Measurements from ENCODE around the gene C2CD4B. TPM values are rescaled to one million over a fixed set of nuclear protein-coding genes. Genes with fewer than 3 reads are reported as not detected.

The C2CD4B gene
- not detected in 2 replicates for total RNA-seq (2014; rRNA removed; shearing (Covaris generic))

- no peak for DNase-seq (ENCODE audit: low read depth)
Observed at GRCh38 chr15:62165104-62165792, at the start of gene C2CD4B. Gene C2CD4B (minus strand): TSS chr15:62165285. CDS start chr15:62164984, 301 bp downstream.

GRCh38 chr15:62212741-62213140, 47.7 kb upstream of the C2CD4B start:
- DNase-seq (ENCODE audit: low read depth) = no peak

- no peak for DNase-seq (ENCODE audit: low read depth)
Observed at GRCh38 chr15:62211348-62211747, 46.3 kb upstream of the C2CD4B start.

- no peak for DNase-seq (ENCODE audit: low read depth)
Observed at GRCh38 chr15:62209821-62210220, 44.7 kb upstream of the C2CD4B start.

- no peak for DNase-seq (ENCODE audit: low read depth)
Observed at GRCh38 chr15:62209322-62209721, 44.2 kb upstream of the C2CD4B start.

GRCh38 chr15:62208884-62209283, 43.8 kb upstream of the C2CD4B start:
- DNase-seq (ENCODE audit: low read depth) = no peak

- DNase-seq (ENCODE audit: low read depth) = no peak
Observed at GRCh38 chr15:62208367-62208766, 43.3 kb upstream of the C2CD4B start.

GRCh38 chr15:62190675-62191074, 25.6 kb upstream of the C2CD4B start:
- no peak for DNase-seq (ENCODE audit: low read depth)

GRCh38 chr15:62190274-62190673, 25.2 kb upstream of the C2CD4B start:
- no peak for DNase-seq (ENCODE audit: low read depth)

- DNase-seq (ENCODE audit: low read depth) = no peak
Observed at GRCh38 chr15:62188744-62189143, 23.7 kb upstream of the C2CD4B start.

- no peak for DNase-seq (ENCODE audit: low read depth)
Observed at GRCh38 chr15:62187910-62188309, 22.8 kb upstream of the C2CD4B start.

- DNase-seq (ENCODE audit: low read depth) = no peak
Observed at GRCh38 chr15:62187425-62187824, 22.3 kb upstream of the C2CD4B start.

- DNase-seq (ENCODE audit: low read depth) = no peak
Observed at GRCh38 chr15:62186578-62186977, 21.5 kb upstream of the C2CD4B start.

- DNase-seq (ENCODE audit: low read depth) = no peak
Observed at GRCh38 chr15:62183130-62183529, 18.0 kb upstream of the C2CD4B start.

GRCh38 chr15:62173215-62173614, 8.1 kb upstream of the C2CD4B start:
- DNase-seq (ENCODE audit: low read depth) = no peak

- DNase-seq (ENCODE audit: low read depth) = no peak
Observed at GRCh38 chr15:62171882-62172281, 6.8 kb upstream of the C2CD4B start.

GRCh38 chr15:62165793-62166375, 799 bp upstream of the C2CD4B start:
- DNase-seq (ENCODE audit: low read depth) = no peak

GRCh38 chr15:62164396-62165103, 535 bp downstream of the C2CD4B start:
- DNase-seq (ENCODE audit: low read depth) = no peak

GRCh38 chr15:62164014-62164395, 1.1 kb downstream of the C2CD4B start:
- DNase-seq (ENCODE audit: low read depth) = no peak

GRCh38 chr15:62163397-62164013, 1.6 kb downstream of the C2CD4B start:
- no peak for DNase-seq (ENCODE audit: low read depth)

GRCh38 chr15:62153228-62153627, 11.9 kb downstream of the C2CD4B start:
- DNase-seq (ENCODE audit: low read depth) = no peak

GRCh38 chr15:62150445-62150844, 14.6 kb downstream of the C2CD4B start:
- no peak for DNase-seq (ENCODE audit: low read depth)

- DNase-seq (ENCODE audit: low read depth) = no peak
Observed at GRCh38 chr15:62149729-62150128, 15.4 kb downstream of the C2CD4B start.
